Body of pancreas (tissue), 4 donors: Measurements from ENCODE around the gene ERC1. TPM values are rescaled to one million over a fixed set of nuclear protein-coding genes. Genes with fewer than 3 reads are reported as not detected.

Experiments
- ATAC-seq: fragments of 150-250 bp; one replicate; pipeline ENCODE4 v1.9.1; 2016
- DNase-seq, 4 donors: peaks; one replicate each; pipeline ENCODE4 v3.0.0-alpha.2; 2019
- H3K27ac ChIP-seq, 4 donors: fragments of 200-600 bp; sonication (generic); 1 replicate in 3 of 4; 2 replicates in 1 of 4; pipeline versions ENCODE4 v1.5.1 to v1.6.1; 2016 to 2019; ENCODE audit warnings: mild to moderate bottlenecking in 1 of 4, mixed read lengths in 1 of 4, moderate library complexity in 1 of 4
- H3K27me3 ChIP-seq, 2 donors: fragments of 200-600 bp; sonication (generic); one replicate each; pipeline ENCODE4 v1.6.0; 2016; ENCODE audit warnings: mild to moderate bottlenecking in 1 of 2
- H3K36me3 ChIP-seq, 2 donors: fragments of 200-600 bp; sonication (generic); replicated peaks in 1 of 2; 2 replicates each; pipeline ENCODE4 v1.5.1; 2016; ENCODE audit warnings: low read depth in 2 of 2; ENCODE audit not compliant: insufficient read depth in 1 of 2
- H3K4me1 ChIP-seq: fragments of 200-600 bp; sonication (generic); one replicate; pipeline ENCODE4 v1.6.0; 2016
- H3K4me3 ChIP-seq, 2 donors: fragments of 200-600 bp; sonication (generic); 1 replicate in 1 of 2; 2 replicates in 1 of 2; pipeline ENCODE4 v1.5.1; 2016 to 2019
- H3K9me3 ChIP-seq, 3 donors: fragments of 200-600 bp; sonication (generic); 1 replicate in 2 of 3; 2 replicates in 1 of 3; pipeline ENCODE4 v1.5.1; 2016
- POLR2A ChIP-seq, 3 donors: fragments of 450-650 bp; IDR thresholded peaks; one replicate each; pipeline ENCODE4 v1.6.1; 2016; ENCODE audit warnings: antibody characterized with exemption in 3 of 3, mild to moderate bottlenecking in 2 of 3
- WGBS, 2 donors: methylation state at CpG; one replicate each; pipeline ENCODE4 v1.1.5; 2017; 5-methylcytosine and 5-hydroxymethylcytosine counted together
- intact Hi-C: fragments of 100-400 bp; cut with DNase I; formaldehyde crosslinking; loops from one replicate; pipeline ENCODE4 v1.15.1; 2023
- total RNA-seq, 2 donors: library from RNA; depleted of rRNA; stranded (reverse); fragments of >200 nt; gene quantifications; one replicate each; pipeline ENCODE4 v1.1.0, GENCODE V29; 2016
- TF ChIP-seq, protein P1 (sequence below), 7 experiments: fragments of 450-650 bp in 4 of 7; fragments of 200-600 bp in 3 of 7; sonication (generic) in 3 of 7; IDR thresholded peaks; one replicate each; pipeline ENCODE4 v1.5.1; 2016 to 2019; ENCODE audit warnings: antibody characterized with exemption in 7 of 7

Gene ERC1
- total RNA-seq, 2 donors from 2014 or later = 20.8 to 29.0 TPM

DNA sequence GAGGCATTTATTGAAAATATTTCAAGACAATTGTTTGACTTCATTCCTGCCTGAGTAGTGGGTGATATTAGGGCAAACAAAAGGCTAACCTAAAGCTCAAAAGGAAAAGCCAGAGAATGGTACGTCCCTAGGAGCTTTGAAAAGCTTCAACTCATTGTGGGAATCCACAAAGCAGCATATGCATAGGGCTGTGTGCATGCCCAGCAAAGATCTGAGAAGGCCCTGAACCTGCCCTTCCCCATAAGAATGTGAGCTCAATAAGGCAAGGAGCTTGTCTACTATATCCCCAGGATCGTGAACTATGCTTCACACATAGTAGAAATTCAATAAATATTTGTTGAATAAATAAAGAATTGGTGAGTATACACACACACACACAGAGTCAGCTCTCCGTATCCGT is 22.5 kb upstream of the ERC1 start:
- intact Hi-C loops = no loop called here
- Histone ChIP-seq H3K4me3 (no peak overlapping the region), H3K36me3 (no peaks in the 10 kb centered on the region), H3K27ac (no peak overlapping the region), H3K9me3 (no peaks in the 10 kb centered on the region), H3K27me3 (no peaks in the 10 kb centered on the region), H3K4me1 (no peaks in the 10 kb centered on the region)
- no peak for TF ChIP-seq POLR2A (IDR thresholded peaks at IDR 0.05)
- TF ChIP-seq, protein P1, sequence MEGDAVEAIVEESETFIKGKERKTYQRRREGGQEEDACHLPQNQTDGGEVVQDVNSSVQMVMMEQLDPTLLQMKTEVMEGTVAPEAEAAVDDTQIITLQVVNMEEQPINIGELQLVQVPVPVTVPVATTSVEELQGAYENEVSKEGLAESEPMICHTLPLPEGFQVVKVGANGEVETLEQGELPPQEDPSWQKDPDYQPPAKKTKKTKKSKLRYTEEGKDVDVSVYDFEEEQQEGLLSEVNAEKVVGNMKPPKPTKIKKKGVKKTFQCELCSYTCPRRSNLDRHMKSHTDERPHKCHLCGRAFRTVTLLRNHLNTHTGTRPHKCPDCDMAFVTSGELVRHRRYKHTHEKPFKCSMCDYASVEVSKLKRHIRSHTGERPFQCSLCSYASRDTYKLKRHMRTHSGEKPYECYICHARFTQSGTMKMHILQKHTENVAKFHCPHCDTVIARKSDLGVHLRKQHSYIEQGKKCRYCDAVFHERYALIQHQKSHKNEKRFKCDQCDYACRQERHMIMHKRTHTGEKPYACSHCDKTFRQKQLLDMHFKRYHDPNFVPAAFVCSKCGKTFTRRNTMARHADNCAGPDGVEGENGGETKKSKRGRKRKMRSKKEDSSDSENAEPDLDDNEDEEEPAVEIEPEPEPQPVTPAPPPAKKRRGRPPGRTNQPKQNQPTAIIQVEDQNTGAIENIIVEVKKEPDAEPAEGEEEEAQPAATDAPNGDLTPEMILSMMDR (IDR thresholded peaks at IDR 0.05) = no peak
- WGBS, 2 donors = 56 to 66% methylated on average over 4 of the region's 4 CpGs
- ATAC-seq (no peak), DNase-seq (no peak)

- TF ChIP-seq, protein P1 (IDR thresholded peaks at IDR 0.05) = no peak
- no peak for TF ChIP-seq POLR2A (IDR thresholded peaks at IDR 0.05)
- ATAC-seq (no peak), DNase-seq (no peak)
- Histone ChIP-seq H3K4me3 (no peak overlapping the region), H3K4me1 (no peaks in the 10 kb centered on the region), H3K27me3 (no peaks in the 10 kb centered on the region), H3K36me3 (no peaks in the 10 kb centered on the region), H3K27ac (no peak overlapping the region), H3K9me3 (no peaks in the 10 kb centered on the region)
- intact Hi-C loops = no loop called here
- 84 to 85% methylated on average over 7 to 8 of the region's 8 CpGs for WGBS, 2 donors
Measured at GRCh38 chr12:969821-970220, 21.2 kb upstream of the ERC1 start.

GRCh38 chr12:971991-972390 is 19.0 kb upstream of the ERC1 start:
- no peak for ATAC-seq
- Histone ChIP-seq H3K27me3 (no peaks in the 10 kb centered on the region), H3K36me3 (no peaks in the 10 kb centered on the region), H3K9me3 (no peaks in the 10 kb centered on the region), H3K4me1 (no peaks in the 10 kb centered on the region), H3K4me3 (no peak overlapping the region), H3K27ac (no peak overlapping the region)
- DNase-seq = no peak
- intact Hi-C loops = no loop called here
- TF ChIP-seq, protein P1 (IDR thresholded peaks at IDR 0.05) = no peak
- no peak for TF ChIP-seq POLR2A (IDR thresholded peaks at IDR 0.05)
- WGBS, 2 donors = 91 to 93% methylated on average over 4 of the region's 4 CpGs

GRCh38 chr12:974271-974862 is 16.7 kb upstream of the ERC1 start:
- ATAC-seq (no peak), DNase-seq (no peak)
- WGBS, 2 donors = 92 to 96% methylated on average over 4 of the region's 4 CpGs
- H3K36me3 ChIP-seq = no peaks in the 10 kb centered on the region
- no peaks in the 10 kb centered on the region for H3K27me3 ChIP-seq
- intact Hi-C loops = no loop called here
- H3K9me3 ChIP-seq = no peaks in the 10 kb centered on the region
- H3K27ac ChIP-seq = no peak overlapping the region
- no peak overlapping the region for H3K4me3 ChIP-seq
- TF ChIP-seq, protein P1 (IDR thresholded peaks at IDR 0.05) = no peak
- no peak for TF ChIP-seq POLR2A (IDR thresholded peaks at IDR 0.05)
- H3K4me1 ChIP-seq = no peaks in the 10 kb centered on the region

GRCh38 chr12:976644-977043 is 14.4 kb upstream of the ERC1 start:
- TF ChIP-seq, protein P1 (IDR thresholded peaks at IDR 0.05) = no peak
- TF ChIP-seq POLR2A (IDR thresholded peaks at IDR 0.05) = no peak
- intact Hi-C loops = no loop called here
- ATAC-seq (no peak), DNase-seq (no peak)
- H3K4me1 ChIP-seq = no peaks in the 10 kb centered on the region
- H3K4me3 ChIP-seq = no peak overlapping the region
- WGBS, 2 donors = 80 to 84% methylated on average over 6 of the region's 6 CpGs
- H3K27me3 ChIP-seq = no peaks in the 10 kb centered on the region
- H3K9me3 ChIP-seq = no peaks in the 10 kb centered on the region
- no peaks in the 10 kb centered on the region for H3K36me3 ChIP-seq
- H3K27ac ChIP-seq = no peak overlapping the region
